ENCODE measurements around the gene HTR3B. TPM values are rescaled to one million over a fixed set of nuclear protein-coding genes. Genes with fewer than 3 reads are reported as not detected.

The HTR3B gene
- total RNA-seq, 2 donors from 2014 or later, result not detected

- no peaks in the 10 kb centered on the region for H3K27me3 ChIP-seq
- no peak for DNase-seq
- H3K4me1 ChIP-seq, result no peaks in the 10 kb centered on the region
- no peaks in the 10 kb centered on the region for H3K9me3 ChIP-seq
- H3K9ac ChIP-seq (ENCODE audit: low read depth in 2 of 2, low read length in 2 of 2), result no peak overlapping the region
- intact Hi-C loops (cut with DNase I), result no loop called here
- no peaks in the 10 kb centered on the region for H3K36me3 ChIP-seq
- TF ChIP-seq, protein P1, sequence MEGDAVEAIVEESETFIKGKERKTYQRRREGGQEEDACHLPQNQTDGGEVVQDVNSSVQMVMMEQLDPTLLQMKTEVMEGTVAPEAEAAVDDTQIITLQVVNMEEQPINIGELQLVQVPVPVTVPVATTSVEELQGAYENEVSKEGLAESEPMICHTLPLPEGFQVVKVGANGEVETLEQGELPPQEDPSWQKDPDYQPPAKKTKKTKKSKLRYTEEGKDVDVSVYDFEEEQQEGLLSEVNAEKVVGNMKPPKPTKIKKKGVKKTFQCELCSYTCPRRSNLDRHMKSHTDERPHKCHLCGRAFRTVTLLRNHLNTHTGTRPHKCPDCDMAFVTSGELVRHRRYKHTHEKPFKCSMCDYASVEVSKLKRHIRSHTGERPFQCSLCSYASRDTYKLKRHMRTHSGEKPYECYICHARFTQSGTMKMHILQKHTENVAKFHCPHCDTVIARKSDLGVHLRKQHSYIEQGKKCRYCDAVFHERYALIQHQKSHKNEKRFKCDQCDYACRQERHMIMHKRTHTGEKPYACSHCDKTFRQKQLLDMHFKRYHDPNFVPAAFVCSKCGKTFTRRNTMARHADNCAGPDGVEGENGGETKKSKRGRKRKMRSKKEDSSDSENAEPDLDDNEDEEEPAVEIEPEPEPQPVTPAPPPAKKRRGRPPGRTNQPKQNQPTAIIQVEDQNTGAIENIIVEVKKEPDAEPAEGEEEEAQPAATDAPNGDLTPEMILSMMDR (IDR thresholded peaks at IDR 0.05), result no peak
- H3K4me3 ChIP-seq, result no peak overlapping the region
- no peak overlapping the region for H3K27ac ChIP-seq
These were observed 40.2 kb upstream of the HTR3B start for GRCh38 chr11:113864410-113864809.

- Histone ChIP-seq H3K27me3 (no peaks in the 10 kb centered on the region), H3K4me3 (no peak overlapping the region), H3K27ac (no peak overlapping the region), H3K4me1 (no peaks in the 10 kb centered on the region), H3K36me3 (no peaks in the 10 kb centered on the region), H3K9me3 (no peaks in the 10 kb centered on the region), H3K9ac (ENCODE audit: low read depth in 2 of 2, low read length in 2 of 2) (no peak overlapping the region)
- intact Hi-C loops (cut with DNase I), result no loop called here
- TF ChIP-seq, protein P1 (IDR thresholded peaks at IDR 0.05), result no peak
- DNase-seq, result no peak
These were observed 38.7 kb upstream of the HTR3B start for GRCh38 chr11:113865873-113866272.

DNA sequence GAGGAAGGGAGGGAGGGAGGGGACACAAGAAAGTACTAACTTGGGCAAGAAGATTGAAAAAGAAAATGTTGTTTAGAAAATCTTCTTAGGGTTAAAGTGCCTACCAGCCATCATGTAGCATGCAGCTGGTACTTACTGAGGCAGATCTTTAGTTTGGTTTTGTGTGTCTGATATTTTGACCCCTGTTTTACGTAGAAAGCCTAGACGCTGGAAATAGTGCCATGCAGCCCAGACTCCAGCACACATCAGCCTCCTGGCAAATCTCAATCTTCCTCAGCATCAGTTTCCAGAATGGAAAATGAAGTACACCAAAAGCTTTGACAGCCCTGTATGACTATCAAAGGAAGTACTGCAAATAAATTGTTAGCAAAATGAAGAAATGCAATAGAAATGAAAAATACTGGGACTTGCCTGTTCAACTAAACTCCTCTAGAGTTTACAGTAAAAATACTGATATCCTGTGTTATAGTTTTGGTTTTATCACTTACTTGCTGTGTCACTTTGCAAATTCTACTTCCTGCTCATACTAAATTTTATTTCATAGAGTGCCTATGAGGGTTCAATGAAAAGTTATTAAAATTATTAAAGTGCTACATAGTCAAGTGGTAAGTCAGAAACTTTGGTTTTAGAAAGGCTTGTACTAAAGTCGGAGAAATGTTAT, 36.6 kb upstream of the HTR3B start:
- no peaks in the 10 kb centered on the region for H3K9me3 ChIP-seq
- H3K4me3 ChIP-seq, result no peak overlapping the region
- no peak overlapping the region for H3K27ac ChIP-seq
- TF ChIP-seq, protein P1 (IDR thresholded peaks at IDR 0.05), result no peak
- DNase-seq, result no peak
- H3K9ac ChIP-seq (ENCODE audit: low read depth in 2 of 2, low read length in 2 of 2), result no peak overlapping the region
- no peaks in the 10 kb centered on the region for H3K27me3 ChIP-seq
- intact Hi-C loops (cut with DNase I), result no loop called here
- no peaks in the 10 kb centered on the region for H3K36me3 ChIP-seq
- H3K4me1 ChIP-seq, result no peaks in the 10 kb centered on the region

DNA sequence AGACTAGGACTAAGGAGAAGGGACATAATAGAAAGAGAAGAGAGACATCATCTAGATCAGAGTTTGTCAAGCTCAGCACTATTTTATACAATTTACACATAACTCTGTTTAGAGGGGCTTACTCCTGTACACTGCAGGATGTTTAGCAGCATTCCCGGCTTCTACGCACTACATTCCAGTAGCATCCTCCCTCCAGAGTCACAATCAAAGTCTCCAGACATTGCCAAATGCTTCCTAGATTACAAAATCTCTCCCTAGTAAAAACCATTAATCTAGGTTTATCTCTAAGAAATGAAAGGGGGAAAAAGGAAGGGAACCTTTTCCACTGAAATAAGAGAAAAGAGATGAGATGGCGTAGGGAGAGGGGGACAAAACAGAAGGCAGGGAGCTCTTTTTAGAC, 33.3 kb upstream of the HTR3B start:
- DNase-seq, result no peak
- TF ChIP-seq, protein P1 (IDR thresholded peaks at IDR 0.05), result no peak
- Histone ChIP-seq H3K27me3 (no peaks in the 10 kb centered on the region), H3K36me3 (no peaks in the 10 kb centered on the region), H3K4me3 (no peak overlapping the region), H3K4me1 (peaks cover 7% of the 10 kb centered on the region), H3K9me3 (no peaks in the 10 kb centered on the region), H3K9ac (ENCODE audit: low read depth in 2 of 2, low read length in 2 of 2) (no peak overlapping the region), H3K27ac (no peak overlapping the region)
- intact Hi-C loops (cut with DNase I), result no loop called here

DNA sequence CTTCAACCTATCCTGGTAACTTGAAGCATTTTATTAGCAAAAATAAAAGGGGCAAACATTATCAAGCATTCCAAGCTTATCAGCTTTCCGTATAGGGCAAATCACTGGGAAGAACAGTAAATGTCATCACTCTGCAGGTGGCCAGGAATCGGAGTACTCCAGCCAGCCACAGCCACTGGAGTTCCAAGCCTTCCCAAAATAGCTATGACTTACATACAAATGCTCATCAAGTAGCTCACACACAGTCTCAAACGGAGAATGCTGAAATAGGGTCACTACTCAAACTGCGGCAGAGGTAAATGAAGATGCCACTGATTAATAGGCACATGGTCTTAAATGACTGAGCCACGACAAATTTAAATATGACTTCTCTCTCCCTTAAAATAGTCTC, 31.4 kb upstream of the HTR3B start:
- H3K4me3 ChIP-seq, result no peak overlapping the region
- no peak overlapping the region for H3K9ac ChIP-seq (ENCODE audit: low read depth in 2 of 2, low read length in 2 of 2)
- H3K9me3 ChIP-seq, result no peaks in the 10 kb centered on the region
- no peaks in the 10 kb centered on the region for H3K36me3 ChIP-seq
- TF ChIP-seq, protein P1 (IDR thresholded peaks at IDR 0.05), result no peak
- no peak overlapping the region for H3K27ac ChIP-seq
- H3K27me3 ChIP-seq, result no peaks in the 10 kb centered on the region
- intact Hi-C loops (cut with DNase I), result no loop called here
- no peak for DNase-seq
- H3K4me1 ChIP-seq, result peaks cover 7% of the 10 kb centered on the region
